NT2/D1 (cell line): ENCODE measurements around the gene MT1M.

Source experiments
- SUZ12 ChIP-seq: IDR thresholded peaks from 2 replicates; pipeline ENCODE4 v1.6.1; 2011; ENCODE audit not compliant: insufficient read length, insufficient read depth; ENCODE audit errors: extremely low read depth
- YY1 ChIP-seq: IDR thresholded peaks from 2 replicates; pipeline ENCODE4 v1.6.1; 2011; ENCODE audit not compliant: insufficient read length, insufficient read depth
- ZNF274 ChIP-seq: IDR thresholded peaks from 2 replicates; pipeline ENCODE4 v1.6.1; 2011; ENCODE audit warnings: mild to moderate bottlenecking, low read depth, low read length

GRCh38 chr16:56670620-56670934, 38.1 kb downstream of the MT1M start:
- TF ChIP-seq ZNF274 (no peak), SUZ12 (no peak), YY1 (no peak)
